CD4-positive, alpha-beta T cell treated with Interferon alpha-2 for 1 hour (primary cell): ENCODE data around the gene TAPT1.
A peak's percentile ranks its signal among the peaks of the same experiment; 100 is the strongest.
"Not testable (repeated sequence)": the region's sequence is repeated elsewhere in the genome, so short reads cannot be mapped to it uniquely, and the experiment has no call there.

Experiments
- DNase-seq, 2 donors: peaks; one replicate each; pipeline ENCODE4 v3.0.0-alpha.2; 2020 to 2022

TAPT1 gene

DNA sequence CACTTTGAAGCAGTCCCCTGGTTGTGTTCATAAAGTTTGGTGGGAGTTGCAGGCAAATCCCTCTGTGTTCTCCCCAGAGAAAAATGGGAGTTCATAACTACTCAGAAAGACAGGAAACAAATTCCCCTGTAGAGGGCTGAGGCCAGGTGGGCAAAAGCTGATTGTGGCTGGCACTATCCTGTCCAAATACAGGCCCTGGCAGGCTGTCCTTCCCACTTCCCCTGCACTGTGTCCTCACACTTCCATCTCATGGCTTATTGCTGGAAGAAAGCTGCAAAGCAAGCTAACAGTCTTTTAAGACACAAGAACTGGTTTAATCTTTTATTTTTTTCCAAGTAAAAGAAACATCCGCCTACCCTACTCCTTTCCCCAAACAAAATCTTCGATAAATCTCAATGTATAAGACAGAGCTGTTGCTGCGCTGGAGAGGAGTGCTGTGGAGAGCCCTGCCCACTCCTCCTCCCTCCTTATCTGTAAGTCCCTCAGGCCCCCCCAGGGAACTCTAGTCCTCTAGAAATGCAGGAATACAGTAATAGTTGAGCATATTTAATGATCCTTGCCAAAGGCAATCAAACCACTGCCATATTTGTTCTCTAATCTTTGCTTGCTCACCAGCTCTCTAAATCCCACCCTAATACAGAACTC is 14.0 kb downstream of the TAPT1 start:
- no peak for DNase-seq

DNA sequence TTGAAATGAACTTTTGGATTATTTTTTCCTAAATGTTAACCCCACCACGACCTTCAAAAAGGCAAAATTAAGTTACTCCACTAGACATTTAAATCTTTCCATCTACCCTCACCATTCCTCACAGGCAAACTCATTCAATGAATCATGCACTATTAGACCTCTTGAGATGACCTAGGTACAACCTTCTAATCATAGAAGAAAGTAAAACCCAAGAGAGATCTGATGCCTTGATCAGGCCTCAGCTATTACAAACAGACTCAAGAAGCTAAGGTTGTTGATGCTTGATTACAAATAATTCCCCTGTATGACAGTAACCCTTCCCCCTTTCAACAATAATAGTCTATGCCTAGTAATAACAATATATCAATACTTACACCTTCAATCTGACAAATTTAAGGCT is 18.9 kb downstream of the TAPT1 start:
- DNase-seq: no peak

DNA sequence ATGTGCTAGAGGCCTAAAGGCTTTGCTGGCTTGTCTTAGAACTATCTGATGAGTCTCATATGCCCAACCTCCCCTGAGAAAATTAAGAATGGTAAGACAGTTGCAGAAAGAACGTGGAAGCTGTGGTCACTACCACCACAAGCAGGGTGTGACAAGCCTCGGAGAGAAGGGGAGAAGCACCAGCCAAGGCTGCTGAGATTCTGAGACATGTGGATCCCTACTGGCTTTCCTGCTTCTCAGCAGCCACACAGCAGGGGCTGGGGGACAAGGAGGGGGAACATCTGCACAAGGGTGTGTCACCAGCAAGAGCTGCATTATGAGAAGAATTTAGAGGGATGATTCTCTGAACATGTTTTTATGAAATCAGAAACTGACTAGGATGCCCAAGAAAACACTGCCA is 19.4 kb downstream of the TAPT1 start:
- no peak for DNase-seq

DNA sequence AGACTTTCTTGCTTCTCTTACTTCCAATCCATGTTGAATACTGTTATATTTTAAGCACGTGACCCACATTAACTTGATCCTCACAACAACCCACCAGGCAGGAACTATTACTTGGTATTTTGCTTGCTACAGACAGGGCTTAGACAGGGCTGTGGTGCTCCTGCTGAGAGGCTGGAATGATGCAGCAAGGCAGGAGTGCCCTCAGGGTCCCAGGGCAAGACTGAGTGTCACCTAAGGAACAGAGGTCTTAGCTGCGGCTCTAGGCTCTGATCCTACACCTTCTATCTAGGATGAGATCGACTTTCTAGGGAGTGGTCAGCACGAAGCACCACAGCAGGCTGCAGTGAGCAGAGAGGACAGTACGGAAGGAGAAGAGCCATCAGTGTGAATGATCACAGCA is 20.0 kb downstream of the TAPT1 start:
- DNase-seq: no peak

DNA sequence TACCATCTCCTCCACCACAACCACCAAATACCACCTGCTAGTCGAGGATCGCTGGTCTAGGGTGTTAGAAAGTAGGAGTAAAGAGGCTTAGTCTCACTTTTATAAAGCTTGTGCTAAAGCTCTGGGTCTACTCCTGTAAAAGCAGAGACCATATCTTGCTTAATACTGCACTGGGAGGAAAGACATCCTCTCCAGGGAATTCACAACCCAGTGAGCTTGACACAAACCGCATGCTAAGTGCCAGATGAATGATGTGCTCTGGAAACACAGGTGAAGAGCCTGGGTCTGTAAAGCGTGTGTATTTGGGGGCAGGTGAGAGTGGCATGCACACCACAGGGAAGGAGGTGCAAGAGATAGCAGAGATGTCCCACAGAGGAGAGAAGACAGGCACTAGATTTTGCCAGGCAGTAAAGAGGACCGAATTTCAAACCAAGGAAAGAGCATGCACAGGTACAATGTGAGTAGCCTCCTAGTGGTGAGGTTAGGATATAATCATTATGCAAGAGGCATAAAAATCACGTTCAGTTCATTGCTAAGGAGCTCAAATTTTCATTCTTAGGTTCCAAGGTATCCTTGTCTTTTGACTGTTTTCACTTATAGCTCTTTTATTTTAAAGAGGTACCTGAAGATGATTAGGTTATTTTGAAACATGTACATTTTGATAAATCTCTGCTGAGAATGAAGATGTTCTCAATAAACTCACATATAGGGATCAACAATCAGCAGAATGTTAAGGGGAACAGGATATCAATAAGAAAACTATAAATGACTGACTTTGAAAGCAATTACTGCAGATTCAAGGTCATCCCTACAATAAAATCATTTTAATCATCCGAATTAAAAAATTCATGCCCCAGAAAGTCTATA is 20.7 kb downstream of the TAPT1 start:
- peak in 1 of 2 donors; percentile 50 for DNase-seq

DNA sequence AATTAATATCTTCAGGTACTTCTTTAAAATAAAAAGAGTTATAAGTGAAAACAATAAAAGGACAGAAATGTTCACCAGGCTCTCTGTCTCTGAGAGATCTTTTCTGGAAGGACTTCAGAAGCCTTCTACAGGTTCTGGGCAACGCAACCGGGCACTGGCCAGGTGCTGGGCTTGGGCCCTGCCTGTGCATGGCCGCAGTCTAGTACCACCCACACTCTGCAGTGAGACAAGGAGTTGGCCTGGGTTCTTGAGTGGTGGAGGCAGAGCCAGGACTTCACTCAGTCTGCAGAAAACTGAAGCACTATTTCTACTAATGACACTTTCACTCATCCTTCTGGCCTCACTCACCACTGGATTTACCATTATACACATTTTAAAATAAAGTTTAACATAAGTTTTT is 21.8 kb downstream of the TAPT1 start:
- no peak for DNase-seq

DNA sequence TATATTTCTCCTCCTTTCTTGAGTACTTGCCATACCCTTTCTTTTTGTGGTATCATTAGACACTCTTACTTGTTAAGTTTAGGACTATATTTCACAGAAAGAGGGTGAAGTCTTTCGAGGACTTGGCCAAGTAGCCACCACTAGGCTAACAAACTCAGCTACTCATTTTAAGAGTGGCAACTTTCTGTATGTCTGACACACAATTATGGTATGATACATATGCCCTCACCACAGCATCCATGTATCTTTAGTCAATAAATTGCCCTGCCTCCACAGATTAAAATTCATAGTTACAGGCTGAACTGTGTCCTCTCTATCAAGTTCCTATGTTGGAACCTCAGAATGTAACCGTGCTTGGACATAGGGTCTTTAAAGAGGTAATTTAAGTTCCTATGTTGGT is 23.2 kb downstream of the TAPT1 start:
- no peak for DNase-seq

DNA sequence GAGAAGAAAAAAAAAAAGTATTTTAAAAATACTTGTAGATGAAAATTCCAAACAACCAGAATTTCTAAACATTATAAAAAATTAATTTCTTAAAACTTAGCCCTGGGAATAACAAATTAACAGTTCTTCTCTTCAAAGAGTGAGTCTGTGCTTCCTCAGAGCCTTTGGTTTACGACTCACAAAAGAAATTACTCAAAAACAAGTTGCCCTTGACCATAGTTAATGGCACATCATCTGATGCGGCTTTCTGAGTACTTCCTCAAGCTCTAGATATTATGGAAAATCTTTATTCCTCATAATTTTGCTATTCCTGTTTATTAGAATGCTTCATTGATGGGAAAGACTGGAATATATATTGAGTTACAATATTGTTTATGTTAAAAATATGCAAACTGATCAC is 23.7 kb downstream of the TAPT1 start:
- DNase-seq: no peak

DNA sequence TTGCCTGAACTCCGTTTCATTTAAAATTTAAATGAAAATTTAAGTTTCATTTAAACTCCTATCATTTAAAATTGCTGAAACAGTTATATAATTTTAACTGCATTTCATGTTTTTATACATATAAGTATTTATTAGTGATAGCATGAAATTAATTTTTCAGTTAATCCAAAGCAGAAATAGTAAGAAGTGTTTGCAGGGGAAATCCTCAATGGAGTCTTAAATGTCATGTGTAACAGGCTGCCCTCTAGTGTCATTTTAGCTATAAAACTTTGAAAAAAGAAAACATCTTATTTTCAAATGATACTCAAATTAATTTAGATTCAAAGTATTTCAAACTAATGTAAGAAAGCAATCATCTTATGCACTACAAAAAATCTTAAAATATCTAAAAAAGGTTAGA is 27.2 kb downstream of the TAPT1 start:
- DNase-seq: no peak

DNA sequence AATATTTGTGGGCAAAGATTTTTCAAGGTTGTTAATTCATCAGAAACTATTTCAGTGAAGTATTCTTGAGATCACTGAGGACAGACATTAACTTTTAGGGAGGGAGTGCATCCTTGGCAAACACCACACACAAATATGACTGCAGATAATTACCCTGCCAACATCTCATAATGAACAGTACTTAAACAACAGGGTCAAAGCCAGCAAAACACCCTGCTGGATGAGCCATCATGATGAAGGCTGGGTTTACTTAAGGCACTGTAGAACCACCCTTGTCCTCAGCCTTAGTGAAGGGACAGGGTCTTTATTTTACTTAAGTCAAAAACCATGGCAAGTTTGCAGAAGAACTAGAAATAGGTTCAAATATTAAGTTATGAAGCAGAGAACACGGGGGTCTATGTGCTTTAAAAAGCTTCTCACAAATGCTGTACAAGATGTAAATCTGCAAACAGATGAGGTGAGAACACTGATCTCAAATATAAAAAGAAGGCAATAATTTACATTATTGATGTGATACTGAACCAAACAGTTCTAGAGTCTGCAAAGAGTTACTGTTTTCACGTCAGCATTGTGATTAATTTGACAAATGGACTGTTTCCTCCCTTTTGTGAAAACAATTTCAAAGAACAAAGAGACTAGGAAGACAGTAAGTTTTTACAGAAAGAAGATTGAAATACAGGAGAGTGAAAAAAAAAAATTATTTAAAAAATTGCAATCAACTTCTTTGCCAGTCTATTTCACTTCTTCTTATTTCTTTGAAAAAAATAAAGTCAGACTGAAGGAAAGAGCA is 28.2 kb downstream of the TAPT1 start:
- DNase-seq: no peak

DNA sequence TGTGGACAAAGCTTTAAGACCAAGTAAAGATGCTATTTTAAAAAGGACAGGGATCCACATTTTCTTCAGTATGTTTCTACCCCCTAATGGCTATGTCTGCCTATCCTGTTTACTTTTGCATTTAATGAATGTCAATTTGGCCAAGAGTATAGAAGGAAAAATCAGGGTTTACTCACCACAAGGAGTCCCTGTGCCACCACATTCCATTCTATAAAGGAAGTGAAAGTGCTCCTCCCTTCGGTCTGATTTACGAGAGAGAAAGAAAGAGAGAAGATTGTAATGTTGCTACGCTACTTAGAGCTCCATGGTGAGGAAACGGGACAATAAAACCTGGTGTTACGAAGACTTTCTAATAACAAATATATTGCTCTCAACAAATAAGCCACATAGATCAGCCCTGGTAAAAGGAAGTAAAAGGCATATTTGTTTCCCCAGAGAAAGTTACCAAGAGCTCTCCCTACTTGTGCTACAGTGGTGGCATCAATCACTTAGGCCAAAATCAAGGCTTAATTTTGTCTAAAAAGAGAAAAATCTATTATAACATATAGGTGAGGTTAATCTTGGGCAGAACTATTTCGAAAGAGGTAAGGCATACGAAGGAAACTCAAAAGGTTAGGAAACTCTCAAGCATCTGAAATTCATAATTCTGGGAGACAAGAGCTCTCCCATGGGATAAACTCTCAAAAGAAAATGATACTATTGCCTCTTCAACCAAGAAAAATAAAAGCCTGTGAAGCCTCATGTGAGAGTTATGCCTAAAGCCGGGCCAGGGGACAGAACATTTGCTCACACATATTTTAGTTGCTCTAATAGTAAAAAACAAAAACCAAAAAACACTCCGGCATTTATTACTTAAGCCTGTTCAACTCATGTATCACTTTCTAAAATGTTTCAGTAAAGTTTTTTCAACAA is 29.5 kb downstream of the TAPT1 start:
- peak in 1 of 2 donors; percentile 20 for DNase-seq

DNA sequence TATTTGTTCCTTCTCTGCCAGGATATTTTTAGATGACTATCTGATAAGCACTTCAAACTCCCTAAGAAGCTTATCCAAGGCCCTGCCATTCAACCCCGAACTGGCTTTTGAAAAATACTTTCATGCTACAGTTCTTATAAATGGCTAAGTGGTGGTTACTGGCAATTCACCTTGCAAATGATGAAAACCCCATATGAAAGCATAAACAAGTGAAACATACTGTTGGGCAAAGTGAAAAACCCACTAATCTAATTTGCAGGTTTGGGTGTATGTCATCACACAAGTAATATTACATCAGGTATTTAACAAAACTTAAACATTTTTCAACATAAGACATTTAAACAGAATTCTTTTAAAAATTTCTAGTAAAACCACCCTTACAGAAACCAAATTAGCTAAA is 31.1 kb downstream of the TAPT1 start:
- DNase-seq: no peak

DNA sequence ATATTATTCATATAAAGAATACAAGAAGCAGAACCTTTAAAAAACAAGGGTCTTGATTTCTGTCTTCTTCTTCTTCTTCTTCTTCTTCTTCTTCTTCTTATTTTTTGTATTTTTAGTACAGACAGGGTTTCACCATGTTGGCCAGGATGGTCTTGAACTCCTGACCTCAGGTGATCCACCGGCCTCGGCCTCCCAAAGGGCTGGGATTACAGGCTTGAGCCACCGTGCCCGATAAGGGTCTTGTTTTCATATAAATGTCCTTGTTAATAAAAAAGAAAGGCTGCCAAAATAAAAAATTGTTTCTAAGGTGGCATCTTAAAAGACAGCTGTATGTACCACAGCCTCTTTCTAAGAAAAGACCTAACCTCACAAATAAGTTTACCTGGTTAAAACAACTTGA is 31.5 kb downstream of the TAPT1 start:
- not testable (repeated sequence) for DNase-seq

DNA sequence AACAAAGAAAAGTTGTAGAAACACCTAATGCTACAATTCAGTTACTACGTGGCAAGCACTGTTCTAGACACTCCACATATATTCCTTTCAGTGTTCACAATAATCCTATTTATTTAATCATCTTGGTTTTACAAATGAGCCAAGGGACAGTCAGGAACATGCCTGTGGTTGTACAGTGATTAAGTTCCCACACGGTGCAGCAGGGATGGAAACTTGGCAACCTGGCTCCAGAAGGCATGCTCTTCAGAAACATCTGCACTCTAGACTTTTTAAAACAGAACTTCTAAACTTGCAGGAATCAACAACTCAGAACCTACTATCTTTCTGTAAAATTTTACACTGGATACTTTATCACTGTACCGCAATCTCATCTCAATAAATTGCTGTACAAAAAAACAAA is 32.1 kb downstream of the TAPT1 start:
- no peak for DNase-seq

DNA sequence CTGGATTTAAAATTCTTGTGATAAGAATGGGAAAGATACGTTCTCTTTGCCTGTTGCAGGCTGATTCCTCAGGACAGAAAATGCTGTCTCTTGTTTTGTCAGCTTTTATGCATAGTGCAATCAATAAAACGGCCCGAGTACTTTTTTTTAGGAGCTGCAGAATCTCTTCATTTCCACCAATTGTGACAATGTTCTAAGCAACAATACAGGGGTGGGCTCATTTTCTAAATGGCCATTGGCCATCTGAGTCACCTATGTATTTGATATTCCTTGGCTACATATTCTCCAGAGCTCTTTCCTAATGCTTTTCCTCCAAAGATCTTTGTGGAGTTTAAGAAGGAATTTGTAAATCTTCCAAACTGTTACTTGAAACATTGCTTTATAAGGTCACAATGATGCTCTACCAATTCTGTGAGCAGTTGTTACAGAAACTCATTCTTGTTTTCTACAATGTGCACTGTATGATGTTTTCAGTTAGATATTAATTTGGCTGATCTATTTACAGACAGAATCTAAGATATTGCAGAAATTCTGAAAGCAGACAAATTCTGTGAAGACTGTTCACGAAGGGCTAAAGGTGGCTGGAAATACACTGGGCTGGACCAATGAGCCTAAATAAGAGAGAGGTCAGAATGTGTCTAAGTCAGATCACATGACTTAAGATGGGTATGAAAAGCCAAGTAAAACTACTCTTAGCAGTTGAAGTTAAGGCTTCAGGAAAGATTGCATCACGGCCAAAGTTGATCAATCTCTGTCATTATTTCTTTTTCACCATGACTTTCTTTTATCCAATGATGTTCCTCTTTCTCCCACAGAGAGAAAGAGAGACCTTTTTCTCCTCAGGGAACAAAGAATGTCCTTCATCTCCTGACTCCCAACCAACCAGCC is 33.4 kb downstream of the TAPT1 start:
- DNase-seq: no peak

DNA sequence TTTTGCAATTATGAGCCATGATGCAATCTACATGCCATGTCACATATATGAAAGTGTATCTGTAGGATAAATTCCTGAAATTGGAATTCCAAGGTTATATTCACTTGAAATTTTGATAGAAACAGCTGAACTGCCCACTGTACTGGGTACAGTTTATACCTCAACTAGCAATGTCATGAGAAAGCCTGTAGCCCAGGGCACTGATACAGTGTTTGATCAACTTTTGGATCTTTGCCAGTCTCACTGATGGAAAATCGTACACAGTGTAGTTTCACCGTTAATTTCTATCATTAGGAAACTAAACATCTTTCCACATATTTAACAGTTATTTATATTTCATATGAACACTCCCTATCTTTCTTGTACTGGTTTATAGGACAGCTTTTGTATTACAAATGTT is 34.2 kb downstream of the TAPT1 start:
- no peak for DNase-seq

DNA sequence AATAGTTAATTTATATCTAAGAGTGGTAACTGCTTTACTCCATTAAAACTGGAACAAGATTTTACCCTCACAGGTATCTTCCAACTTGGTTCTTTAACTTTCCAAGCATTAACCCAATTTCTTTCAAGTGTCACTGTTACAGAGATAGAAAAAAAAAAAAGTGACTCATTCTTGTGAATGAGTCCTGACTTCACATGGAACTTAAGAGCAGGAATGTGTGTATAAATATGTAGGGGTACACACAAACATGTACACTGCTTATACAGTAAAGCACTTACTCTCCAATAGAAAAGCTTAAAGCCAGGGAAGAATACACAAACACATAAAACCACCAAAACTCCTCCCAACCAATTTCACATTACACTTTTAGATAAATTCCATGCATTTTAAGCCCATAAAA is 38.8 kb downstream of the TAPT1 start:
- DNase-seq: no peak

DNA sequence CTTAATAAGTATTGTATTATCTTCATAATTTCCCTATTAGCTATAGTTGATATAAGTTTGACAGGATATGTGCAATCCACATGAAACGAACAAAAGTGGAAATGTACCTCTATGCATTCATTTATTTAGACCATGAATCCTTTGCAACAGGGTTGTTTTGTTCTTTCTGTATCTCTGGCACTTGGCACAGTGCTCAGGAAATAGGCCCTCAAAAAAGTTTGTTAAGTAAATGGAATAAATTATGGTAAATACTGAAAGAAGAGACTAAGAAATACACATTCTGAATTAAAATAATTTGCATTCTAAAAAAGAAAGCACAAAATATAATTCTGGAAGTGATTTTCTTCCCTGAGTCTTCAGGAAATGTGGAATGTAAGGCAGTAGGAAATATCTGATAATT is 39.3 kb downstream of the TAPT1 start:
- no peak for DNase-seq

DNA sequence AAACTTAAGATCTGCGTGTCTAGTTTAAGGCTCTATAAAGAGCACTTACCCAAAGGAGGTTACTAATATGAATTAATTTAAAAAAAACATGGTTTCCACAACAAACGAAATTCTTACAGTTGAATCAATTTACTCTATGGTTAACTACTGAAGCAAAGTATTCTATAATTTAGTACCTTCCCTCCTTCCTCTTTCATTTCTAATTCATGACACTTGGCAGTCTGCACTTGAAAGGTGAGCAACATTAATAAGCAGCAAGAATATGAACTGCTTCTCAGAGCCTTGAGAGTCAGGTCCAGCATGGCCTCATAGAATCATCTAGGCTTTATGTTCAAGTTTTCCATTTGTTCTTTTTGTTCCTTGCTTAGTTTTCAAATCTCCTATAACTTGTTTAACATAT is 42.7 kb downstream of the TAPT1 start:
- no peak for DNase-seq

DNA sequence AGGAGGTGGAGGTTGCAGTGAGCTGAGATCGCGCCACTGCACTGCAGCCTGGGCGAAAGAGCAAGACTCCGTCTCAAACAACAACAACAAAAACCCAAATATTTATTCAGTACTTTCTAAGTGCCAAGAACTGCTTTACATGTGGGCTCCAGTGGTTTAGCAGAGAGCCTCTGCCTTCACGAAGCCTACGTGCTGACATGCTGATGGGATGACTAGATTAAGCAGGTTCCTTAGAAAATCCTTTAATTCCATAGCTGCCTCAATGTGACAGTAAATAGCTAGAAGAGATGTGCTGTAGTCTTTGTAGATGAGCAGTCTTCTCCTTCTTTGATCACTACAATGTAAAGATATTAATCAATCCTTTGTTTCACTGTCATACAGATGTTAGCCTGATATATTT is 49.6 kb downstream of the TAPT1 start:
- no peak for DNase-seq

DNA sequence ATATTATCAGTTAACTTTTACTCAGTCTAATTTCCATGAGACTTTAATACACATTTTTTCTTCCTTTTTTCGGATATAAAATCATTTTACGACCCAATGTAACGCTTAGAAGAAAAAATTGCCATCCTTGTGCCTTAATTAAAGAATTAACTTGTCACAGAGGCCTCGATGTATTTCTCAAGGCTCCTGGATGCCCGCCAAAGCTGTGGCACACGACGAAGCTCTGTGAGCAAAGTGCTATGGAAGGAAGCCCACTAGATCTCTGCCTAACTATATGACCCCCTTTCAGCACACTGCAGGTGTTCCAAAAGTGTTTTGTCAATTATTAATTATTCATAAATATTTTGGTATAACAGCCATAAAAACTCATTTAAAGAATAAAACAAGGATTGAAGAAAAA is 54.4 kb downstream of the TAPT1 start:
- no peak for DNase-seq

DNA sequence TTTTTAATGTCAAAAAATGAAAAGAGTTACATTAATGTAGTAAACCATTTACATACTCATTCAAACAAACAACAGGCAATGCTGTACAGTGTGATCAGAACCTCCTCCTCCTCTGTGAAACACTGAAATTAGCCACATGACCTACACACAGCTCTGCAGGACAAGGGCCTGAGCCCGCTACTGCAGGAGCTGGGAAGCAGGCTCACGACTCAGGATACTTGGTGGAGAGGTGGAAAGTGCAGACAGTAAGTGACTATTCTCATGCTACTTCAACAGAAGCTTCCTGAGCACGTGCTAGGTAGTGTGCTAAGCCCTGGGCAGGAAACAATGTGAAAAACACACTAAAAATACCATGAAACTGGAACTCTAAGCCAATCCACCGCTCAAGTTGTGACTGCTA is 56.8 kb downstream of the TAPT1 start:
- no peak for DNase-seq
